ENCODE data around the gene AMPD3.

DNA sequence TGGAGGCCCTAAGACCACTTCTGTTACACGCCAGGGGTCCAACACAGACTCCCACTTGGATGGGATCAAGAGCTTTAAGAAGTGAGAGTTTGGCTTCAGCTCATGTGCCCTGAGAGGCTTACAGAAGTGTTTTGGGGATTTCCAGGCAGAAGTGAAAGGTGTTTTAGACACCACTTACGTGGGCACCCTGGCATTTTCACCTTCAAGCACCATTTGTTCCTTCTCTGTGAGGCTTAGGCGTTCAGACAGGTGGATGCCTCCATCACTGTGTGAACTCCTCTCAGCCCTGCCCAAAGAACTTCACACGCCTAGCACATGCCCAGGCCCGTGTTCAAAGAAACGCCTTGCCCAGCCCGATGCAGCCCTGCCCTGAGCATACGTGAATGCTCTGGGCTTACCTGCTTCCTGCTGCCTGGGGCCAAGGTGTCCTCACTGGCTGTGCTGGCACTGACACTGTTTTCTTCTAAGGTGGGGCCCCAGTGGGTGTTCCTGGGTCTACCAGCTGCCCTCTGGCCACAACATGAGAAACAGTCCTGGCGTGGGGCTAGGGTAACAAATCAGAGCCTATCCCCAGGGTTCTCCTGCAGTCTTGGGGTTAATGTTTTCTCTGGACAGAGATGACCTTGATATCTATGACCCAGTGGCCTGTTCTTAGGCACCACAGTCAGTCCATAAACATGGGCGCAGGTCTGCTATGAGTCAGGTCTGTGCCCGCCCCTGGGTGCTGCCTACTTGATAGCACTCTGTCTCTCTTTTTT lies 34.0 kb downstream of the AMPD3 start:
- TF ChIP-seq, protein P1, sequence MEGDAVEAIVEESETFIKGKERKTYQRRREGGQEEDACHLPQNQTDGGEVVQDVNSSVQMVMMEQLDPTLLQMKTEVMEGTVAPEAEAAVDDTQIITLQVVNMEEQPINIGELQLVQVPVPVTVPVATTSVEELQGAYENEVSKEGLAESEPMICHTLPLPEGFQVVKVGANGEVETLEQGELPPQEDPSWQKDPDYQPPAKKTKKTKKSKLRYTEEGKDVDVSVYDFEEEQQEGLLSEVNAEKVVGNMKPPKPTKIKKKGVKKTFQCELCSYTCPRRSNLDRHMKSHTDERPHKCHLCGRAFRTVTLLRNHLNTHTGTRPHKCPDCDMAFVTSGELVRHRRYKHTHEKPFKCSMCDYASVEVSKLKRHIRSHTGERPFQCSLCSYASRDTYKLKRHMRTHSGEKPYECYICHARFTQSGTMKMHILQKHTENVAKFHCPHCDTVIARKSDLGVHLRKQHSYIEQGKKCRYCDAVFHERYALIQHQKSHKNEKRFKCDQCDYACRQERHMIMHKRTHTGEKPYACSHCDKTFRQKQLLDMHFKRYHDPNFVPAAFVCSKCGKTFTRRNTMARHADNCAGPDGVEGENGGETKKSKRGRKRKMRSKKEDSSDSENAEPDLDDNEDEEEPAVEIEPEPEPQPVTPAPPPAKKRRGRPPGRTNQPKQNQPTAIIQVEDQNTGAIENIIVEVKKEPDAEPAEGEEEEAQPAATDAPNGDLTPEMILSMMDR (conservative IDR thresholded peaks at IDR 0.05; ENCODE audit: low read depth, low read length): no peak
- no peak for TF ChIP-seq EZH2 (IDR thresholded peaks at IDR 0.05; ENCODE audit: borderline replicate concordance, low read depth, low read length, poor library complexity, severe bottlenecking)
